ENCODE measurements around the gene SYNJ2.
A peak's percentile ranks its signal among the peaks of the same experiment; 100 is the strongest.

The SYNJ2 gene

GRCh38 chr6:158086504-158087223 is 105.0 kb downstream of the SYNJ2 start:
- DNase-seq, result peak; percentile 95

- no peak for DNase-seq
Observed at GRCh38 chr6:158087224-158087867, 105.7 kb downstream of the SYNJ2 start.

GRCh38 chr6:158092806-158093205 is 111.1 kb downstream of the SYNJ2 start:
- no peak for DNase-seq

- no peak for DNase-seq
Observed at GRCh38 chr6:158095031-158095430, 113.4 kb downstream of the SYNJ2 start.

GRCh38 chr6:158095671-158096070 is 114.0 kb downstream of the SYNJ2 start:
- no peak for DNase-seq

- no peak for DNase-seq
Observed at GRCh38 chr6:158103228-158103627, 121.6 kb downstream of the SYNJ2 start.

- no peak for DNase-seq
Observed at GRCh38 chr6:158104696-158105095, 123.0 kb downstream of the SYNJ2 start.

GRCh38 chr6:158109748-158110147 is 128.1 kb downstream of the SYNJ2 start:
- DNase-seq, result no peak

GRCh38 chr6:158110986-158111385 is 129.3 kb downstream of the SYNJ2 start:
- DNase-seq, result no peak

- no peak for DNase-seq
Observed at GRCh38 chr6:158111987-158112386, 130.3 kb downstream of the SYNJ2 start.

- DNase-seq, result no peak
Observed at GRCh38 chr6:158113802-158114201, 132.1 kb downstream of the SYNJ2 start.

GRCh38 chr6:158115102-158115501 is 133.4 kb downstream of the SYNJ2 start:
- no peak for DNase-seq

- DNase-seq, result no peak
Observed at GRCh38 chr6:158115508-158115907, 133.8 kb downstream of the SYNJ2 start.

GRCh38 chr6:158118886-158119285 is 137.2 kb downstream of the SYNJ2 start:
- DNase-seq, result no peak

GRCh38 chr6:158121335-158121734 is 139.7 kb downstream of the SYNJ2 start:
- no peak for DNase-seq

GRCh38 chr6:158122048-158122447 is 140.4 kb downstream of the SYNJ2 start:
- DNase-seq, result no peak

- DNase-seq, result no peak
Observed at GRCh38 chr6:158124288-158124687, 142.6 kb downstream of the SYNJ2 start.

GRCh38 chr6:158125271-158125670 is 143.6 kb downstream of the SYNJ2 start:
- no peak for DNase-seq

- DNase-seq, result no peak
Observed at GRCh38 chr6:158131926-158132325, 150.3 kb downstream of the SYNJ2 start.

- peak; percentile 33 for DNase-seq
Observed at GRCh38 chr6:158142789-158143188, 161.1 kb downstream of the SYNJ2 start.

GRCh38 chr6:158143700-158144099 is 162.0 kb downstream of the SYNJ2 start:
- no peak for DNase-seq

All from kidney glomerular epithelial cell (primary cell).